ENCODE results near the gene DKK3.

DKK3 gene

GRCh38 chr11:11948242-11948947 is 60.0 kb downstream of the DKK3 start:
- no peaks in the 10 kb centered on the region for H3K9me3 ChIP-seq (replicated peaks in 1 of 2; ENCODE audit: control insufficient read depth in 2 of 2, insufficient read depth in 1 of 2, low read depth in 1 of 2, low read length in 2 of 2)
- no peak overlapping the region for H2BK5ac ChIP-seq (ENCODE audit: low read length)
- peaks cover 3 to 100% of the 10 kb centered on the region in 2 donors for H3K36me3 ChIP-seq (replicated peaks in 1 of 2; ENCODE audit: control insufficient read depth in 2 of 2, insufficient read depth in 2 of 2, low read length in 2 of 2)
- no peak overlapping the region for H3K4ac ChIP-seq (ENCODE audit: low read length)
- no peak for DNase-seq (ENCODE audit: low spot score)
- H3K18ac ChIP-seq (ENCODE audit: low read length), result no peak overlapping the region
- no peak overlapping the region for H4K91ac ChIP-seq (ENCODE audit: low read depth, low read length, poor library complexity)
- no peak overlapping the region for H2AK5ac ChIP-seq (ENCODE audit: low read depth, low read length)
- no peak overlapping the region for H4K8ac ChIP-seq (ENCODE audit: low read depth, low read length)
- no peak overlapping the region for H2BK15ac ChIP-seq (ENCODE audit: low read length)
- H3K4me1 ChIP-seq (ENCODE audit: control insufficient read depth in 2 of 2, insufficient read depth in 1 of 2, low read depth in 1 of 2, low read length in 2 of 2), result no peaks in the 10 kb centered on the region
- H3K27ac ChIP-seq (replicated peaks; ENCODE audit: low read length), result no peak overlapping the region
- H3K79me1 ChIP-seq (ENCODE audit: low read depth, low read length), result no peaks in the 10 kb centered on the region
- H3K14ac ChIP-seq (ENCODE audit: low read length), result no peak overlapping the region
- H3K4me2 ChIP-seq (ENCODE audit: insufficient read depth, low read length, poor library complexity, severe bottlenecking), result no peak overlapping the region
- no peak overlapping the region for H2BK12ac ChIP-seq (ENCODE audit: low read length)
- no peak overlapping the region for H2BK120ac ChIP-seq (ENCODE audit: low read depth, low read length)
- no peak overlapping the region for H2AFZ ChIP-seq (ENCODE audit: low read length)
- WGBS, 2 donors (ENCODE audit: extremely low coverage in 2 of 2, insufficient read length in 2 of 2, insufficient replicate concordance in 1 of 2), result no CpG with 5 or more reads among the region's 2 CpGs
- no peak overlapping the region for H3K4me3 ChIP-seq (ENCODE audit: low read length in 2 of 2)
- H3K23ac ChIP-seq (ENCODE audit: low read depth, low read length, poor library complexity), result no peak overlapping the region
- H3K27me3 ChIP-seq (ENCODE audit: control insufficient read depth in 3 of 3, insufficient read depth in 3 of 3, low read depth in 1 of 3, low read length in 3 of 3), result no peaks in the 10 kb centered on the region
- H3K9ac ChIP-seq (ENCODE audit: low read depth, low read length, poor library complexity), result no peak overlapping the region

GRCh38 chr11:11947825-11948224 is 60.6 kb downstream of the DKK3 start:
- no peak overlapping the region for H3K4me3 ChIP-seq (ENCODE audit: low read length in 2 of 2)
- H3K36me3 ChIP-seq (replicated peaks in 1 of 2; ENCODE audit: control insufficient read depth in 2 of 2, insufficient read depth in 2 of 2, low read length in 2 of 2), result peaks cover 3 to 100% of the 10 kb centered on the region in 2 donors
- no peaks in the 10 kb centered on the region for H3K79me1 ChIP-seq (ENCODE audit: low read depth, low read length)
- H2AK5ac ChIP-seq (ENCODE audit: low read depth, low read length), result no peak overlapping the region
- no peak overlapping the region for H3K9ac ChIP-seq (ENCODE audit: low read depth, low read length, poor library complexity)
- no peak for DNase-seq (ENCODE audit: low spot score)
- no peak overlapping the region for H3K18ac ChIP-seq (ENCODE audit: low read length)
- no peak overlapping the region for H3K4ac ChIP-seq (ENCODE audit: low read length)
- H3K27me3 ChIP-seq (ENCODE audit: control insufficient read depth in 3 of 3, insufficient read depth in 3 of 3, low read depth in 1 of 3, low read length in 3 of 3), result no peaks in the 10 kb centered on the region
- no peak overlapping the region for H2BK15ac ChIP-seq (ENCODE audit: low read length)
- no peak overlapping the region for H2BK120ac ChIP-seq (ENCODE audit: low read depth, low read length)
- H3K9me3 ChIP-seq (replicated peaks in 1 of 2; ENCODE audit: control insufficient read depth in 2 of 2, insufficient read depth in 1 of 2, low read depth in 1 of 2, low read length in 2 of 2), result no peaks in the 10 kb centered on the region
- no peak overlapping the region for H2AFZ ChIP-seq (ENCODE audit: low read length)
- H4K8ac ChIP-seq (ENCODE audit: low read depth, low read length), result no peak overlapping the region
- H3K4me2 ChIP-seq (ENCODE audit: insufficient read depth, low read length, poor library complexity, severe bottlenecking), result no peak overlapping the region
- no CpG with 5 or more reads among the region's 4 CpGs for WGBS, 2 donors (ENCODE audit: extremely low coverage in 2 of 2, insufficient read length in 2 of 2, insufficient replicate concordance in 1 of 2)
- no peaks in the 10 kb centered on the region for H3K4me1 ChIP-seq (ENCODE audit: control insufficient read depth in 2 of 2, insufficient read depth in 1 of 2, low read depth in 1 of 2, low read length in 2 of 2)
- no peak overlapping the region for H3K14ac ChIP-seq (ENCODE audit: low read length)
- H3K23ac ChIP-seq (ENCODE audit: low read depth, low read length, poor library complexity), result no peak overlapping the region
- no peak overlapping the region for H3K27ac ChIP-seq (replicated peaks; ENCODE audit: low read length)
- H2BK12ac ChIP-seq (ENCODE audit: low read length), result no peak overlapping the region
- no peak overlapping the region for H2BK5ac ChIP-seq (ENCODE audit: low read length)
- H4K91ac ChIP-seq (ENCODE audit: low read depth, low read length, poor library complexity), result no peak overlapping the region

GRCh38 chr11:11946878-11947277 is 61.5 kb downstream of the DKK3 start:
- Histone ChIP-seq H2BK15ac (ENCODE audit: low read length) (no peak overlapping the region), H3K4me1 (ENCODE audit: control insufficient read depth in 2 of 2, insufficient read depth in 1 of 2, low read depth in 1 of 2, low read length in 2 of 2) (peaks cover 0 to 2% of the 10 kb centered on the region in 2 donors), H2BK120ac (ENCODE audit: low read depth, low read length) (no peak overlapping the region), H2AFZ (ENCODE audit: low read length) (no peak overlapping the region), H4K91ac (ENCODE audit: low read depth, low read length, poor library complexity) (no peak overlapping the region), H3K23ac (ENCODE audit: low read depth, low read length, poor library complexity) (no peak overlapping the region), H4K8ac (ENCODE audit: low read depth, low read length) (no peak overlapping the region), H3K27ac (replicated peaks; ENCODE audit: low read length) (no peak overlapping the region), H3K9ac (ENCODE audit: low read depth, low read length, poor library complexity) (no peak overlapping the region), H3K14ac (ENCODE audit: low read length) (no peak overlapping the region), H3K4me2 (ENCODE audit: insufficient read depth, low read length, poor library complexity, severe bottlenecking) (no peak overlapping the region), H2BK12ac (ENCODE audit: low read length) (no peak overlapping the region), H3K79me1 (ENCODE audit: low read depth, low read length) (no peaks in the 10 kb centered on the region), H3K27me3 (ENCODE audit: control insufficient read depth in 3 of 3, insufficient read depth in 3 of 3, low read depth in 1 of 3, low read length in 3 of 3) (no peaks in the 10 kb centered on the region), H3K4me3 (ENCODE audit: low read length in 2 of 2) (no peak overlapping the region), H2BK5ac (ENCODE audit: low read length) (no peak overlapping the region), H3K4ac (ENCODE audit: low read length) (no peak overlapping the region), H2AK5ac (ENCODE audit: low read depth, low read length) (no peak overlapping the region), H3K9me3 (replicated peaks in 1 of 2; ENCODE audit: control insufficient read depth in 2 of 2, insufficient read depth in 1 of 2, low read depth in 1 of 2, low read length in 2 of 2) (no peaks in the 10 kb centered on the region), H3K36me3 (replicated peaks in 1 of 2; ENCODE audit: control insufficient read depth in 2 of 2, insufficient read depth in 2 of 2, low read length in 2 of 2) (peaks cover 5 to 100% of the 10 kb centered on the region in 2 donors), H3K18ac (ENCODE audit: low read length) (no peak overlapping the region)
- no peak for DNase-seq (ENCODE audit: low spot score)
- no CpG with 5 or more reads among the region's 2 CpGs for WGBS, 2 donors (ENCODE audit: extremely low coverage in 2 of 2, insufficient read length in 2 of 2, insufficient replicate concordance in 1 of 2)

GRCh38 chr11:11946180-11946579 is 62.2 kb downstream of the DKK3 start:
- Histone ChIP-seq H3K23ac (ENCODE audit: low read depth, low read length, poor library complexity) (no peak overlapping the region), H3K27ac (replicated peaks; ENCODE audit: low read length) (no peak overlapping the region)

More at GRCh38 chr11:11946180-11946579, 62.2 kb downstream of the DKK3 start:
- H2BK12ac ChIP-seq (ENCODE audit: low read length), result no peak overlapping the region
- no peak overlapping the region for H2AK5ac ChIP-seq (ENCODE audit: low read depth, low read length)
- H2BK5ac ChIP-seq (ENCODE audit: low read length), result no peak overlapping the region
- no peak overlapping the region for H4K8ac ChIP-seq (ENCODE audit: low read depth, low read length)
- no peaks in the 10 kb centered on the region for H3K9me3 ChIP-seq (replicated peaks in 1 of 2; ENCODE audit: control insufficient read depth in 2 of 2, insufficient read depth in 1 of 2, low read depth in 1 of 2, low read length in 2 of 2)
- H3K4me1 ChIP-seq (ENCODE audit: control insufficient read depth in 2 of 2, insufficient read depth in 1 of 2, low read depth in 1 of 2, low read length in 2 of 2), result peaks cover 0 to 2% of the 10 kb centered on the region in 2 donors
- H3K79me1 ChIP-seq (ENCODE audit: low read depth, low read length), result no peaks in the 10 kb centered on the region
- no peak for DNase-seq (ENCODE audit: low spot score)
- H3K14ac ChIP-seq (ENCODE audit: low read length), result no peak overlapping the region
- H2AFZ ChIP-seq (ENCODE audit: low read length), result no peak overlapping the region
- WGBS, 2 donors (ENCODE audit: extremely low coverage in 2 of 2, insufficient read length in 2 of 2, insufficient replicate concordance in 1 of 2), result no CpG with 5 or more reads among the region's 2 CpGs
- H3K4me3 ChIP-seq (ENCODE audit: low read length in 2 of 2), result no peak overlapping the region
- no peak overlapping the region for H3K4ac ChIP-seq (ENCODE audit: low read length)
- no peaks in the 10 kb centered on the region for H3K27me3 ChIP-seq (ENCODE audit: control insufficient read depth in 3 of 3, insufficient read depth in 3 of 3, low read depth in 1 of 3, low read length in 3 of 3)
- no peak overlapping the region for H2BK120ac ChIP-seq (ENCODE audit: low read depth, low read length)
- H3K36me3 ChIP-seq (replicated peaks in 1 of 2; ENCODE audit: control insufficient read depth in 2 of 2, insufficient read depth in 2 of 2, low read length in 2 of 2), result peaks cover 4 to 100% of the 10 kb centered on the region in 2 donors
- no peak overlapping the region for H3K4me2 ChIP-seq (ENCODE audit: insufficient read depth, low read length, poor library complexity, severe bottlenecking)
- H4K91ac ChIP-seq (ENCODE audit: low read depth, low read length, poor library complexity), result no peak overlapping the region
- H3K18ac ChIP-seq (ENCODE audit: low read length), result no peak overlapping the region
- H2BK15ac ChIP-seq (ENCODE audit: low read length), result no peak overlapping the region
- H3K9ac ChIP-seq (ENCODE audit: low read depth, low read length, poor library complexity), result no peak overlapping the region
